Stomach (tissue), 9 donors: ENCODE measurements around the gene SKI. TPM values are rescaled to one million over a fixed set of nuclear protein-coding genes. Genes with fewer than 3 reads are reported as not detected.

Experiments
- DNase-seq, 2 donors: peaks; one replicate each; pipeline versions ENCODE4 v3.0.0 to v3.0.0-alpha.2; 2013 to 2019
- H3K27ac ChIP-seq, 5 donors: fragments of 200-600 bp in 4 of 5; sonication (generic) in 4 of 5; one replicate each; pipeline ENCODE4 v1.5.1; 2013 to 2019; ENCODE audit warnings: mild to moderate bottlenecking in 1 of 5, moderate library complexity in 1 of 5
- H3K27me3 ChIP-seq, 3 donors: fragments of 200-600 bp; sonication (generic); one replicate each; pipeline ENCODE4 v1.5.1; 2017 to 2019; ENCODE audit warnings: mixed run types in 1 of 3
- H3K36me3 ChIP-seq, 4 donors: fragments of 200-600 bp; sonication (generic); 1 replicate in 3 of 4; 2 replicates in 1 of 4; pipeline ENCODE4 v1.5.1; 2016 to 2019
- H3K4me1 ChIP-seq, 4 donors: fragments of 200-600 bp; sonication (generic); one replicate each; pipeline ENCODE4 v1.5.1; 2016 to 2019
- H3K4me3 ChIP-seq, 4 donors: fragments of 200-600 bp; sonication (generic) in 3 of 4; one replicate each; pipeline ENCODE4 v1.5.1; 2016 to 2019; ENCODE audit warnings: mild to moderate bottlenecking in 1 of 4
- H3K9me3 ChIP-seq, 4 donors: fragments of 200-600 bp; sonication (generic); one replicate each; pipeline ENCODE4 v1.5.1; 2016 to 2019
- EP300 ChIP-seq: sonication (generic); formaldehyde crosslinking; IDR thresholded peaks from one replicate; pipeline ENCODE4 v1.6.1; 2017; ENCODE audit warnings: antibody characterized with exemption
- POLR2A ChIP-seq, 4 donors: fragments of 450-650 bp; IDR thresholded peaks; one replicate each; pipeline ENCODE4 v1.6.1; 2016; ENCODE audit warnings: antibody characterized with exemption in 4 of 4, control low read depth in 2 of 4, mild to moderate bottlenecking in 1 of 4, moderate library complexity in 1 of 4
- POLR2AphosphoS5 ChIP-seq, 3 donors: sonication (generic); formaldehyde crosslinking; IDR thresholded peaks; one replicate each; pipeline ENCODE4 v1.6.1; 2016; ENCODE audit warnings: antibody characterized with exemption in 3 of 3
- WGBS, 5 donors: extraction: QIAGEN DNeasy Blood & Tissue Kit in 3 of 5; methylation state at CpG; one replicate each; pipeline versions ENCODE4 v1.1.5 to v1.1.7; 2013 to 2018; 5-methylcytosine and 5-hydroxymethylcytosine counted together
- intact Hi-C: fragments of 100-400 bp; cut with DNase I; formaldehyde crosslinking; loops from one replicate; pipeline ENCODE4 v1.15.1; 2023; ENCODE audit warnings: low total_unique reads
- polyA plus RNA-seq, 3 donors: library from polyadenylated mRNA; stranded (reverse); fragments of 200-250 nt; gene quantifications; one replicate each; pipeline ENCODE4 v1.2.3, GENCODE V29; 2013
- total RNA-seq, 5 donors: library from RNA; depleted of rRNA; stranded (reverse); fragments of >200 nt; gene quantifications; one replicate each; pipeline versions ENCODE4 v1.1.0 to v1.2.3, GENCODE V29; 2014 to 2016
- TF ChIP-seq, protein P1 (sequence below), 7 experiments: fragments of 450-650 bp in 4 of 7; fragments of 200-600 bp in 3 of 7; sonication (generic) in 3 of 7; IDR thresholded peaks; one replicate each; pipeline ENCODE4 v1.5.1; 2016 to 2019; ENCODE audit warnings: antibody characterized with exemption in 7 of 7, control low read depth in 2 of 7, mild to moderate bottlenecking in 1 of 7
- donor health status: healthy with polysubstance abuse.
- donor health status: Bipolar disorder and iron deficiency.
- donor health status: healthy.

The SKI gene
- total and polyA plus RNA-seq, 8 donors = 7.4 to 84.0 (median 21.0) TPM

DNA sequence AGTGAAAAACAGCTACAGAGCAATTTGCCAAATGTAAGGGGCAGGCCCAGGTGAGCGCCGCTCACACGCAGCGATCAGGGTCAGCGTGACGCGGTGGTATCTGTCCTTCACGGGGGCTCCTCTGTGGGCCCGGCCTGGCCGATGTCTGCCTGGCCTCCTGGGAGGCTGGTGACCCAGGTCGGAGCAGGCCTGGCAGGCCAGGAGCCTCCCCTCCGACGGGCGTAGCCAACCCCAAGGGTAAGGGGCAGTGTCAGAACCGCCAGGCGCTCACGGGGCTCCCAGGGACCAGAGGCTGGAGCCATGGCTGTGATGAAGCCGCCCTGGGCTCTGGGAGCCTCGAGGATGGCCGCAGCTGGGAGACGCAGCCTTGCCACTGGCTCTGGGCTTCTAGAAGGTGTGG is 91.2 kb downstream of the SKI start:
- DNase-seq = no peak
- H3K36me3 ChIP-seq = no peaks in the 10 kb centered on the region
- no peaks in the 10 kb centered on the region for H3K9me3 ChIP-seq
- H3K27ac ChIP-seq = peak overlapping the region in 2 of 5 donors; percentile 50 to 95
- intact Hi-C loops = no loop called here
- H3K4me3 ChIP-seq = no peak overlapping the region
- H3K27me3 ChIP-seq = peaks cover 0 to 29% (median 13%) of the 10 kb centered on the region in 3 donors
- peaks cover 30 to 56% (median 49%) of the 10 kb centered on the region in 4 donors for H3K4me1 ChIP-seq
- WGBS, 5 donors = 77 to 89% (median 86%) methylated on average over 15 to 21 of the region's 21 CpGs
- TF ChIP-seq, protein P1, sequence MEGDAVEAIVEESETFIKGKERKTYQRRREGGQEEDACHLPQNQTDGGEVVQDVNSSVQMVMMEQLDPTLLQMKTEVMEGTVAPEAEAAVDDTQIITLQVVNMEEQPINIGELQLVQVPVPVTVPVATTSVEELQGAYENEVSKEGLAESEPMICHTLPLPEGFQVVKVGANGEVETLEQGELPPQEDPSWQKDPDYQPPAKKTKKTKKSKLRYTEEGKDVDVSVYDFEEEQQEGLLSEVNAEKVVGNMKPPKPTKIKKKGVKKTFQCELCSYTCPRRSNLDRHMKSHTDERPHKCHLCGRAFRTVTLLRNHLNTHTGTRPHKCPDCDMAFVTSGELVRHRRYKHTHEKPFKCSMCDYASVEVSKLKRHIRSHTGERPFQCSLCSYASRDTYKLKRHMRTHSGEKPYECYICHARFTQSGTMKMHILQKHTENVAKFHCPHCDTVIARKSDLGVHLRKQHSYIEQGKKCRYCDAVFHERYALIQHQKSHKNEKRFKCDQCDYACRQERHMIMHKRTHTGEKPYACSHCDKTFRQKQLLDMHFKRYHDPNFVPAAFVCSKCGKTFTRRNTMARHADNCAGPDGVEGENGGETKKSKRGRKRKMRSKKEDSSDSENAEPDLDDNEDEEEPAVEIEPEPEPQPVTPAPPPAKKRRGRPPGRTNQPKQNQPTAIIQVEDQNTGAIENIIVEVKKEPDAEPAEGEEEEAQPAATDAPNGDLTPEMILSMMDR (IDR thresholded peaks at IDR 0.05) = no peak
- TF ChIP-seq POLR2A (IDR thresholded peaks at IDR 0.05) (no peak), POLR2AphosphoS5 (IDR thresholded peaks at IDR 0.05) (no peak), EP300 (no peak)

GRCh38 chr1:2320006-2320405 is 91.9 kb downstream of the SKI start:
- DNase-seq = peak in 1 of 2 donors; percentile 58
- WGBS, 5 donors = 72 to 86% (median 83%) methylated on average over 3 to 15 of the region's 15 CpGs
- H3K27me3 ChIP-seq = peaks cover 0 to 23% (median 13%) of the 10 kb centered on the region in 3 donors
- TF ChIP-seq EP300 (no peak), POLR2A (IDR thresholded peaks at IDR 0.05) (no peak), POLR2AphosphoS5 (IDR thresholded peaks at IDR 0.05) (no peak)
- TF ChIP-seq, protein P1 (IDR thresholded peaks at IDR 0.05) = no peak
- intact Hi-C loops = no loop called here
- H3K9me3 ChIP-seq = no peaks in the 10 kb centered on the region
- H3K4me3 ChIP-seq = no peak overlapping the region
- peak overlapping the region in 1 of 5 donors; percentile 81 for H3K27ac ChIP-seq
- H3K4me1 ChIP-seq = peaks cover 25 to 49% (median 42%) of the 10 kb centered on the region in 4 donors
- no peaks in the 10 kb centered on the region for H3K36me3 ChIP-seq

DNA sequence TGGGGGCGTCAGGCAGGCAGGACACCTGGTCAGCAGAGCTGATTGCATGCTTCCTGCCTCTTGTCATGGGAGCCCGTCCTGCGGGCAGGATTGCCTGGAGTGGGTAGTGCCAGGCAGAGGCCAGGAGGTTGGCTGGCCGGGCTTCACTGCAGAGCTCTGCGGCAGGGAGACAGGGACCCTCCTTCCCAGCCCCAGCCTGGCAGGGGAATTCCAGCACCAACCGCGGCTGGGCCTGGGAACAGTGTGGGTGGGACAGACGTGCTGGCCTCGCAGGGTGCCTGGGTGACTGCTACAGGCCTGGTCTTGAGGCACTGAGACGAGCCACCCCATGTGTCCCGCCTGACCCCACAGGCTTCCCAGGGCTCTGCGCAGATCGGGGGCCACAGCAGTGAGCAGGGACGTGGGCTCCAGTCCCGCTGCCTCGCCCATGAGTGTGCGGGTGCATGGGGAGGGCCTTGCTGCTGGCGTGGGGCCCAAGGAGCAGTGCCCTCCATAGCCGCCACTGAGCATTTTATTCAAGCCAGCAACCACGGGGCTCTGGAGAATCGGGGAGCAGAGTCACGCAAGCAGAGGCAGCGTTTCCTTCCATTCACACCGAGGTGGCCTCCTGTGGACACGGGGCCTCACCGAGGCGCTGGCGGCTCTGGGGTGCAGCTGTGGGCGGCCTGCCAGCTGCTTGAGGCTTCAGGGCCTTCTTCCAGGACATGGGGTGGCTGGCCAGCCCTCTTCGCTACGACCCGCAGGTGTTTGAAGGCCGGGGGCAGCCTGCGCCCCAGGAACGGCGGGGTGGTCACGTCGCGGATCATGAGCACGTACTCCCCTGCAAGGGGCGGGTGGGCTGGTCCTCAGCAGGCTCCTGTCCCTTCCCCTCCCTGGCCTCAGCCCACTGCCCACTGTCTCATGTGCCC is 92.9 kb downstream of the SKI start:
- 66 to 71% (median 70%) methylated on average over 23 to 41 of the region's 41 CpGs for WGBS, 5 donors

GRCh38 chr1:2322065-2322571 is 94.0 kb downstream of the SKI start:
- intact Hi-C loops = no loop called here
- Histone ChIP-seq H3K27ac (peak overlapping the region in 4 of 5 donors; percentile 65 to 81 (median 70)), H3K4me3 (peak overlapping the region in 3 of 4 donors; percentile 3 to 18 (median 17)), H3K4me1 (peaks cover 25 to 34% (median 30%) of the 10 kb centered on the region in 4 donors), H3K36me3 (no peaks in the 10 kb centered on the region), H3K9me3 (no peaks in the 10 kb centered on the region), H3K27me3 (peaks cover 0 to 16% (median 13%) of the 10 kb centered on the region in 3 donors)
- WGBS, 5 donors = 6 to 7% (median 6%) methylated on average over 27 to 30 of the region's 30 CpGs
- TF ChIP-seq POLR2A (IDR thresholded peaks at IDR 0.05) (no peak), POLR2AphosphoS5 (IDR thresholded peaks at IDR 0.05) (peak in 1 of 3 donors; percentile 20), EP300 (no peak)
- TF ChIP-seq, protein P1 (IDR thresholded peaks at IDR 0.05) = no peak
- peak; percentile 64 to 95 for DNase-seq

More for the DNA sequence above, 92.9 kb downstream of the SKI start:
- H3K4me1 ChIP-seq = peaks cover 25 to 41% (median 32%) of the 10 kb centered on the region in 4 donors
- H3K4me3 ChIP-seq = no peak overlapping the region
- intact Hi-C loops = no loop called here
- no peaks in the 10 kb centered on the region for H3K9me3 ChIP-seq
- no peaks in the 10 kb centered on the region for H3K36me3 ChIP-seq
- peak in 1 of 2 donors; percentile 54 for DNase-seq
- peak overlapping the region in 4 of 5 donors; percentile 65 to 81 (median 70) for H3K27ac ChIP-seq
- TF ChIP-seq POLR2A (IDR thresholded peaks at IDR 0.05) (no peak), EP300 (no peak), POLR2AphosphoS5 (IDR thresholded peaks at IDR 0.05) (no peak)
- TF ChIP-seq, protein P1 (IDR thresholded peaks at IDR 0.05) = no peak
- peaks cover 0 to 16% (median 13%) of the 10 kb centered on the region in 3 donors for H3K27me3 ChIP-seq
